VCaP (cell line): Measurements from ENCODE around the gene LRRC2.

Experiments used
- H3K27ac ChIP-seq: fragments of 450-650 bp; 2 replicates; pipeline ENCODE4 v1.5.1; 2017
- TF ChIP-seq, protein P1 (sequence below): fragments of 450-650 bp; conservative IDR thresholded peaks from 2 replicates; pipeline ENCODE4 v1.5.1; 2017; ENCODE audit warnings: mild to moderate bottlenecking, moderate library complexity

Gene LRRC2

DNA sequence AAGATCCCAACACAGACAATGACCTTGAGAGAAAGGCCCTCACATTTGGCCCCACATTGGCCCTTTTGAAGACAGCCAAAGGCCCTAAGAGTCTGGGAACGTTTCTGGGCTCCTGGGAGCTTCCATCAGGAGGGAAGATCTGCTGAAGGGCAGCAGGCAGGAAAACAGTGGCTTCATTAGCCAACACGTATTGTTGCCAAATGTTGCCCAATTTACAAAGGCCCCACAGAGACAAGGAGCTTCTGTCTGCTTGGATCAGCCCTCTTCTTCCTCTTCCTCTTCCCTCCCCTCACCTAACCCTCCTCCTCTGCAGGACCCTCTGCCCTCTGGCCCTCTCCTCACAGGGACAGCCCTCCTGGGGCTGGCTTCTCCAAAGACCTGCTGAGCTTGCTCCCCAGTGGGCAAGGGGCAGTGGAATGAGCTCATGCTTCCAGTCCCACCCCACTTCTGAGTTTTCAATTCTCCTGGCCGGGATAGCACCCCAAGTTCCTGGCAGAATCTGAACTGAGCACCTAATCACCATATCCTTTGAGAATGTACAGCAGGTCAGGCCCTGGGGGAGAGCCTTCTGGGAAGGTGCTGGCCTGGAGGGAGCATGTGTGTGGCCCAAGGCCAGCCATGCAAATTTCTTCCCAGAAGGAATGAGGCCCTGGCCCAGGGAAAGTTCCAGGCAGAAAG, 96.3 kb downstream of the LRRC2 start:
- no peak overlapping the region for H3K27ac ChIP-seq
- TF ChIP-seq, protein P1, sequence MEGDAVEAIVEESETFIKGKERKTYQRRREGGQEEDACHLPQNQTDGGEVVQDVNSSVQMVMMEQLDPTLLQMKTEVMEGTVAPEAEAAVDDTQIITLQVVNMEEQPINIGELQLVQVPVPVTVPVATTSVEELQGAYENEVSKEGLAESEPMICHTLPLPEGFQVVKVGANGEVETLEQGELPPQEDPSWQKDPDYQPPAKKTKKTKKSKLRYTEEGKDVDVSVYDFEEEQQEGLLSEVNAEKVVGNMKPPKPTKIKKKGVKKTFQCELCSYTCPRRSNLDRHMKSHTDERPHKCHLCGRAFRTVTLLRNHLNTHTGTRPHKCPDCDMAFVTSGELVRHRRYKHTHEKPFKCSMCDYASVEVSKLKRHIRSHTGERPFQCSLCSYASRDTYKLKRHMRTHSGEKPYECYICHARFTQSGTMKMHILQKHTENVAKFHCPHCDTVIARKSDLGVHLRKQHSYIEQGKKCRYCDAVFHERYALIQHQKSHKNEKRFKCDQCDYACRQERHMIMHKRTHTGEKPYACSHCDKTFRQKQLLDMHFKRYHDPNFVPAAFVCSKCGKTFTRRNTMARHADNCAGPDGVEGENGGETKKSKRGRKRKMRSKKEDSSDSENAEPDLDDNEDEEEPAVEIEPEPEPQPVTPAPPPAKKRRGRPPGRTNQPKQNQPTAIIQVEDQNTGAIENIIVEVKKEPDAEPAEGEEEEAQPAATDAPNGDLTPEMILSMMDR = no peak

DNA sequence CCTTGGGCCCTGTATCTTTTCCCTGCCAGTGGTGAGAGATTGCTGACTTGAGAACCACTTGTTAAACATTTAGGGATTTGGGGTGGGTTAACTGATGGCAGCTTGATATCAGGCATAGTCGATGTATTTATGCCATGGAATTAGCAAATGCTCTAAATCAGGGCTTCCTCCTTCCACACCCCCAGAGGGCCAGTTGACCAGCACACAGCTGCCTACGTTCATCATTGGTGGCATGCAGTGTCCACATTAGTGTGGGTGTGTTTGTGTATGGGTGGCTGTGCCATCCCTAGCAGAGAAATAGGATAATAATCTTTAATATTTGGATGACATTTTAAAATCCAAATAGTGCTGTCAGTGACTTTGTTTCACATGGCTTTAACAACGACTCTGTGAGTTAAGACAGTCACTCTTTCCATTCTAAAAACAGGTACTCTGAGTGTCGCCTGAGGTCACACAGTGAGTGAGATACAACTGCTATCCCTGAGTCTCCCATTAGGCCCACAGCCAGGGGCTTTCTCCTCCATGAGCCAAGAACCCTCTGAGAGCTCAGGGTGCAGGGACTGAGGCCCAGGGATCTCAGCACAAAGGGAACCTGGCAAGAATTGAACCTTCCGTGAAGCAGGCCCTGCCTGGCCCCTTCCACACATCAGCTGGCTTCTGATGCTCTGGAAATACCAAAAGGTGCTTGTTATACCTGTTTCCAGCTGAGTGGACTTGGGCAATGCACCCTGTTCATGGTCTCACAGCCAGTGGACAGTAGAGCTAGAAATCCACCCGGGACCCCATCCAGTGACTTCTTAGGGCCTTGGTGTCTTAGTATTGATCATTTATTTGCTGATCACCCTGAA, 97.1 kb downstream of the LRRC2 start:
- no peak overlapping the region for H3K27ac ChIP-seq
- TF ChIP-seq, protein P1 = no peak

DNA sequence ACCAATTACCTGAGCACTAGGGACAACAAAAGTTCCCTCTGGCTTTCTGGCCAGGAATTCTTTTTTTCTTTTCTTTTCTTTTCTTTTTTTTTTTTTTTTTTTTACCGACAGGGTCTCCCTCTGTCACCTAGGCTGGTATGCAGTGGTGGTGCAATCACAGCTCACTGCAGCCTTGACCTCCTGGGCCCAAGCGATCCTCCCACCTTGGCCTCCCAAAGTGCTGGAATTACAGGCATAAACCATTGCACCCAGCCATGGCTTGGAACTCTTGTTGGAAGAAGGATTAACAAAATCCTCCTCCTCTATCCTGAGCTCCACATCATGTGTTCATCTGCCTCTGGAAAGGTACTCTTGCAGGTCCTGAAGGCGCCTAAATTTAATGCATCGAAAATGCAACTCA, 98.5 kb downstream of the LRRC2 start:
- H3K27ac ChIP-seq = no peak overlapping the region
- TF ChIP-seq, protein P1 = no peak

DNA sequence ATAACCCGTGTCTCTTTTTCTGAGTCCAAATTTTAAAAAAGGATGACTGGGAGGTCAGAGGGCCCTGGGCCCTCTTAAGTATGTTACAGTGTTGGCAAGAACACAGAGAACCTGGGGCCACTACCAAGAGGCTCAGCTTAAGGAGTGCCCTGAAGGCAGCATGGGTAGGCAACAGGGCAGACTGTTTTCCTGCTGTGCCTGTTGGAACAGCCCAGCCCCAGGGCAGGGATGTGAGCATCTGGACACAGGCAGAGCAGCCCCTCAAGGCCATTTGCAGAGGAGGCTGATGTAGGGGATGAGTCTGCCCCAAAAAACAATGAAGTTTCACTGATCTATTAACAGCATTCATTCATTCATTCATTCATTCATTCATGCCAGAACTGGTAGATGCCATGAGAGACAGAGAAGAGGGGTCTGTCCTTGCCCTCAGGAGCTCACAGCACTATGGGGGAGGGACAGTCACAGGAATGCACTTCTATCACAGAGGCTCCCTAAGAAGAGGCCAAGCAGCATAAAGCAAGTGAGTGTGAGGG, 99.2 kb downstream of the LRRC2 start:
- TF ChIP-seq, protein P1 = no peak
- H3K27ac ChIP-seq = peak overlapping the region; percentile 36; the same call in 1 of the 2 replicates

DNA sequence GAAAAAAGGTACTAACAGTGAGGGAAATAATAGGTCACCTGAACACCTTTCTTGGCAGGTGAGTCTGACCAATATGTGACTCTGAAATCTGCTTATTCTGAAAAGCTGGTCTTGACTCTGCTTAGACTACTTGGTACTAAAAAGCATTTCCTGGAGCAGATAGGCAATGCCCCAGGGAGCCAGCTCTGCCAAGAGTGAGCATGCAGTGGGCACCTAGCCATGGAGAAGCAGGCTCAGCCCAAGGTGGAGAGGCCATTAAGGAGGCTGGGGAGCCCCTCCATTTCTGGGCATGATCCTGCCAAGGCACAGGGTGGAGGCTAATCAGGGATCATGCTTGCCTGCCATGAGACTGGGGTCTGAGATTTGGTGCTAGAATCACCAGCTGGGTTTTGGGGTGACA, 99.8 kb downstream of the LRRC2 start:
- TF ChIP-seq, protein P1 = no peak
- H3K27ac ChIP-seq = peak overlapping the region; percentile 36
